HG03432 (cell line): ENCODE data around the gene CDKAL1.
A peak's percentile ranks its signal among the peaks of the same experiment; 100 is the strongest.
"Not testable (repeated sequence)": the region's sequence is repeated elsewhere in the genome, so short reads cannot be mapped to it uniquely, and the experiment has no call there.

Experiments
- ATAC-seq: cut with Tn5 transposase; IDR thresholded peaks from one replicate; pipeline ENCODE4 v1.9.1; 2021; ENCODE audit warnings: mild to moderate bottlenecking, moderate library complexity; ENCODE audit not compliant: unreplicated experiment

The CDKAL1 gene

GRCh38 chr6:21188505-21189223 is 654.4 kb downstream of the CDKAL1 start:
- ATAC-seq = peak; percentile 68

GRCh38 chr6:21189759-21190158 is 655.5 kb downstream of the CDKAL1 start:
- ATAC-seq = no peak

GRCh38 chr6:21190701-21191100 is 656.4 kb downstream of the CDKAL1 start:
- ATAC-seq = no peak

DNA sequence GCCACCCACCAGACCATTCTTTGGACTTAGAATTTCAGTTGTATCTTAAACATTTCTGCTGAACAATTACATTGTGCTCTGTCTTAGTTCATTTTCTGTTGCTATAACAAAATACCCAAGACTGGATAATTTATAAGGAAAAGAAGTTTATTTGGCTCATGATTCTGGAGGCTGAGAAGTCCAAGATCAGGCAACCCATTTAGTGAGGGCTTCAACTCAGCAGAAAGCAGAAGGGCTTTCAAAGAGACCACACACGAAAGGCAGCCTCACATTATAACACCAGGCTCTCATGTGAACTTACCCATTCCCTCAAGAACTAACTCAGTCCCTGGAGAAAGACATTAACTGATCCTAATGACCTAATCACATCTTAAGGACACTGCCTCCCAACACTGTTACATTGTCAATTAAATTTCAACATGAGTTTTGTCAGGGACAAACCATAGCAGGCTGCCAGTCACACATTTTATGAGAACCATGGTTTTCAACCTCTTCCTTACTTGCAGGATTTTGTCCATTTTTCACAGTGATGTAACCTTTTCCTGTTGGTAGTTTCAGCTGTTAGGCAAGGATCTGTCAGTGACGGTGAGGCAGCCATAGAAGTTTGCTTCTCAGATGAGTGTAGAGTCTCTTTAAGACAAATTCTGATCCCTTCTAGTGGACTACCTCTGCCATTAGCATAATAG is 659.7 kb downstream of the CDKAL1 start:
- ATAC-seq = no peak

GRCh38 chr6:21195301-21195700 is 661.0 kb downstream of the CDKAL1 start:
- ATAC-seq = not testable (repeated sequence)

DNA sequence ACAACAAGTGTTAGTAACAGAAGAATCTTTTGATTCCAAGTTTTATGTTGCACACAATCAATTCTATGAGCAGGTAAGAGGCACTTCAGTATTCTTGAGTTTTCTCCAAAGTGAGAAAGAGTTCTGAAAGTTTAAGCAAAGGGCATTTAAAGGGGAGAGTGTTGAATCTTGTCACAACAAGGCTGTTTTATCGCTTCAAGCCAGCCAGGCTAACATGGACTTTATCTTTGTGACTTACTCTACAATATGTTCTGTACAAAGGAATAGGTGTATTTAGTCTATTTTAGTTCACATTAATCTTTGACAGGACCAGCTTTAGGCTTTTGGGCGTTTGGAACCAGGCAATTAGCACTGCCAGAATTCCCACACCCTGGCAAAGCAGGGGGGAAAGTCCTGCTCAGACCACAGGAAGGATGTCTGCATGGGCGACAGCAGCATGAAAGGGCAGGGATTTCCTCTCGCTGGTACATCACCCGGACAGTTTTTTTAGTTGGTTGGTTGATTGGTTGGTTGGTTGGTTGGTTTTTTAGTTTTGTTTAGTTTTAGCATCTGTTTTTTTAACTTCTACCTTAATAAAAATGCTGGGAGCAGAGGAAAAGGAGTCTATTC is 663.9 kb downstream of the CDKAL1 start:
- peak; percentile 49 for ATAC-seq

- ATAC-seq = no peak
Observed at GRCh38 chr6:21199262-21199661, 665.0 kb downstream of the CDKAL1 start.

DNA sequence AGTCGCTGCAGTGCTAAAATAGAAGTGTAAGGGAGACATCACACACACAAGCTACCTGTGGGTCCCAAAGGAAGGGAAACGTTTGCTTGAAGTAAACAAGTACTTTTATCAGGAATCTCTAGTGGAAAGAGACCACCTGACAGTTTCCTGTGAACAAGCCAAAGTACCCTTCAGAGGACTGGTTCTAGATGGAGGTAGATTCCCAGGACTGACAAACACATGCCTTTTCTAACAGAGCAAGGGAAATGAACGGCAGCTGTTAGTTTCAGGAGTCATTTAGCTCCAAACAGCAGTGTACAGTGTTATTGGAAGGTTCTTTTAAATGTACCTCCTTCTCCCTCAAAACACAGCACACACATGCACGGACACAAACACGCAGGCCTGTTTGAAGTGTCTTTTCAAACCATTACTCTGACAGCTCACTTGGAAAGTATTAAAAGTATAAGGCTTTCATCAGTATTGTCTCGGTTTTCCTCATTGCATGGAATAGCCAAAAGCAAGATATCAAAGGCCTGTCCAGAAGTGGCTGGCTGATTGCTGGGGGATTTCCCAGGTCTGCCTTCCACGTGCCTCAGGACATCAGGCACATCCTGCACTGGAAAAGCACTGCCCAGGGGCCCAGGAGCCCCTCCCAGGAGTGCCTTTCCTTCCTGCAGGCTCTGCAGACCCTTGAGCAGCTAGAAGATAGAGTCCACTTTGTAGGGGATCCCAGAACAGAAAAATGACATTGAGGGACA is 666.0 kb downstream of the CDKAL1 start:
- ATAC-seq = no peak

- no peak for ATAC-seq
Observed at GRCh38 chr6:21201187-21201586, 666.9 kb downstream of the CDKAL1 start.

DNA sequence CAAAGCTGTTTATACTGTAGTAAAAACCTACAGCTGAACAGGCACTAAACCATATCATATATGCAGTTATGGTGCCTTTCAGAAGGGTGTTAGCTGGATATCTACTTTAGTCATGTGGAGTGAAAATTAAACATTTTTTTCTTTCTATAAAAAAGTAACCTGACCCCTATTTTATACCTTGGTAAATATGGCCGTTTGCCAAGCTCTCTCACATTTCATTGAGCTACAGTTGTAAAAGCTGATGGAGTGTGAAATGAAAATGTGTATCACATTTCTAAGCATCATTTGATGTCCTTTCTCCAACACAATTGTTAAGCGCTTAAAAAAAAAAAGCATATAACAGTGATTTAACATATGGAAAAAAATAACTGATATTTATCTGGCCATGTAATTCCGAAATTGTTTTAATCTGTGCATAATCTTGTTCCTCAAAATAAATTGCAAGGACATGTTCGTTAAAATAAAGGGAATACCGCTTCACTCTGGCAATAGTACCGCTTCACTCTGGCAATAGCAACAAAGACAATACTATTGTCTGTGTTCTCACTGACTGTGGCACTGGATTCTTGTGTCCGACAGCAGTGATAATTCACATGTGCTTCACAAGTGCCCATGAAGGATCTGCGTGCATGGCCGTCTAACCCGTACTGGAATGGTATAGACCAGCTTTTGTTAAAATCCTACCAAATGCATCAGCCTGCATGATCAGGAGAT is 667.5 kb downstream of the CDKAL1 start:
- no peak for ATAC-seq

DNA sequence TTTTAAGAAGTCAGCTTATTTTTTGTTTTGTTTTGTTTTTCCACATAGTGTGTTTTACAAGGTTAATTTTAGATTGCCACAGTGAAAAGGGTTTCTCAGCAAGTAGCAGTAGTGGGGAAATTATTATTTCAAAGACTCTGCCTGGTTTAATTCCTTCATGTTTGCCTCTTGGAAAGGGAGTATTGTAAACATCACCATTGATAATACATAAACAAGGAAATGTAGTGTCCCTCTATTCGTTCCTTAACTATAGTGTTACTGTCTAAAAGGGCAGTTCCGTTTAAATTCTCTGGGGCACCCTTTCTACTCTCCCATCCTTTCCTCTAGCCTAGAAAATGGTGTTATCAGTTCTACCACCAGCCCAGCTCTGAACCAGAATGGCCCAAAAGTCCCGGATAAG is 668.3 kb downstream of the CDKAL1 start:
- no peak for ATAC-seq

GRCh38 chr6:21204951-21205350 is 670.7 kb downstream of the CDKAL1 start:
- no peak for ATAC-seq

DNA sequence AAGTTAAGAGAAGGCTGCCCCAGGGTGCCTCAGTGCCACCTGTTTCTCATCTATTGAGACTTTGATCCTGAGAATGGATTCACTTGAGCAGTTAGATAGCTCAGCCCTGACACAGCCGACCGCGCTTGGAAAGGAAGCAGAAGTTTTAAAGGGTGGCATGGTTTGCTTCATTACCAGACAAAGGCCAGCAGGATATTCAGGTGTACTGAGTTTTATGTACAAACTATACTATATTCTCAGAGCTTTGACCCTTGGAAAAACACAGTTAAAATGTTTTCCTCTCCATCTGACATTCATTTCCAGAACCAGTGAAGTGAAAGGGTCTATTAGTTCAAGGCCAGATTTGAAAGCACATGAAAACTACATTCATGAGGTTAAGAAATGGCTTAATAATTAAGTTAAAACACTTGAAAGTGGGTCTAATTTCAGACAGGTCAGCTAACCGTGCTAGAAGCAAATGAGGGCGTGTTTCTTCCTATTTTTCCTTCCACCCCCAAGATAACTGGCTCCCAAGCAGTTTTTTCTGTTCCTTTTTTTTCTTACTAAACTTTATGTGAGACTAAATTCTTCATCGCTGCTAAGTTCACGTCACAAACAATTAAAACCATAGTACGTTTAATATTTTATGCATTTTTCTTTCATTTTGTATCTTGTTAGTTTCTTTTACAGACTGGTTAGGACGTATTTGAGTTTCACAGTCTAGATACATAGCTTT is 674.0 kb downstream of the CDKAL1 start:
- peak; percentile 63 for ATAC-seq

- no peak for ATAC-seq
Observed at GRCh38 chr6:21208796-21209186, 674.5 kb downstream of the CDKAL1 start.

GRCh38 chr6:21213492-21213891 is 679.2 kb downstream of the CDKAL1 start:
- ATAC-seq = peak; percentile 70

DNA sequence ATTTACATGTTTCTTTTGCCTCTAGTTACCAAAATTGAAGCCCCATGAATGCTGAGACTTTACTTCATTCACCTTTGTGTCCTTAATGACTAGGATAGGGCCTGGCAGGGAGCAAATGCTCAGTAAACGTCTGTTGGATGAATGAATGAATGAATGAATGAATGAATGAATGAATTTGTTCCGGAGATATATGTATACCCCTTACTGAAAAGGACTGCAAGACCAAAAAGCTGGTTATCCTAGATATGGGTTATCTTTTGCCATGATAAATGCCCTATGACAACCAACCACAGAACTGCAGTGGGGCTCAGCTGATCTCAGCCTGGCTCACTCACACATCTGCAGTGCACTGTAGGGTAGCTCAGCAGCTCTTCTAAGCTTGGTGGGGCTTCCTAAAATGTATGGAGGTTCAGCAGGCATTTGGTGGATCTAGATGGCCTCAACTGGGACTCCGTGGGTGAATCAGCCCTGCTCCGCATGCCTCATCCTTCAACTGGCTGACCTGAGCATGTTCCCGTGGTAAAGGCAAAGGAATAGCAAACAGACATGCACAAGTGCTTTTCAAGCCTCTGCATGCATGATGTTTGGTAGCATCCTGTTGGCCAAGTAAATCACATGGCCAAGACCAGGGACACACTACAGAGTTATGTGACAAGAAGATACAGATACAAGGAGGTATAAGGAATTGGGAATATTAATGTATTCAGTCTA is 680.6 kb downstream of the CDKAL1 start:
- ATAC-seq = no peak

- ATAC-seq = no peak
Observed at GRCh38 chr6:21219241-21219640, 685.0 kb downstream of the CDKAL1 start.

GRCh38 chr6:21219856-21220255 is 685.6 kb downstream of the CDKAL1 start:
- ATAC-seq = no peak

- no peak for ATAC-seq
Observed at GRCh38 chr6:21220271-21220987, 686.2 kb downstream of the CDKAL1 start.
